SK-N-SH (cell line): ENCODE measurements around the gene CLDN9. TPM values are rescaled to one million over a fixed set of nuclear protein-coding genes. Genes with fewer than 3 reads are reported as not detected.
A peak's percentile ranks its signal among the peaks of the same experiment; 100 is the strongest.

ENCODE experiments used
- CTCF ChIA-PET: fragments of 300-600, 350-600 bp; formaldehyde crosslinking; extraction: SDS; loops from one replicate; lab custom pipeline; 2021; lab: Yijun Ruan, JAX
- POLR2A ChIA-PET: fragments of 350-600 bp; sonication (Branson Sonifier 250); formaldehyde crosslinking; extraction: SDS; loops from one replicate; lab custom pipeline; 2020; ENCODE audit warnings: antibody characterized with exemption, inconsistent platforms; lab: Yijun Ruan, JAX
- DNase-seq: peaks from one replicate; pipeline ENCODE4 v3.0.0; 2012
- H2AFZ ChIP-seq: fragments of 200-600 bp; sonication (generic); 2 replicates; pipeline ENCODE4 v1.8.1; 2016; ENCODE audit warnings: antibody characterized with exemption, mild to moderate bottlenecking, low read depth
- H3F3A ChIP-seq: fragments of 200-600 bp; sonication (generic); replicated peaks from 2 replicates; pipeline ENCODE3; 2016; ENCODE audit warnings: antibody characterized with exemption, mild to moderate bottlenecking; ENCODE audit not compliant: insufficient read depth
- H3K27ac ChIP-seq, 2 experiments: fragments of 200-500 bp in 1 of 2; fragments of 200-600 bp in 1 of 2; sonication (Bioruptor generic) in 1 of 2; sonication (generic), shearing (Covaris generic) in 1 of 2; 2 replicates each; pipeline versions ENCODE4 v1.5.1 to v1.6.1; 2014 to 2016; ENCODE audit warnings: low read depth in 2 of 2, inconsistent platforms in 1 of 2, low read length in 1 of 2, mild to moderate bottlenecking in 1 of 2, mixed read lengths in 1 of 2
- H3K27me3 ChIP-seq: fragments of 200-600 bp; sonication (generic), shearing (Covaris generic); 2 replicates; pipeline ENCODE4 v1.6.1; 2016; ENCODE audit warnings: mixed run types; ENCODE audit not compliant: insufficient read depth
- H3K36me3 ChIP-seq, 2 experiments: fragments of 200-500 bp in 1 of 2; fragments of 200-600 bp in 1 of 2; sonication (Bioruptor generic) in 1 of 2; sonication (generic) in 1 of 2; replicated peaks in 1 of 2; 2 replicates each; pipeline versions ENCODE3 to v1.5.1; 2014 to 2016; ENCODE audit warnings: low read length in 1 of 2, mild to moderate bottlenecking in 1 of 2; ENCODE audit not compliant: insufficient read depth in 2 of 2, control insufficient read depth in 1 of 2
- H3K4me1 ChIP-seq, 2 experiments: fragments of 200-500 bp in 1 of 2; fragments of 200-600 bp in 1 of 2; sonication (Bioruptor generic) in 1 of 2; sonication (generic), shearing (Covaris generic) in 1 of 2; 2 replicates each; pipeline versions ENCODE4 v1.5.1 to v1.6.1; 2014 to 2016; ENCODE audit warnings: low read depth in 1 of 2, low read length in 1 of 2, mixed run types in 1 of 2; ENCODE audit not compliant: insufficient read depth in 2 of 2, control insufficient read depth in 1 of 2
- H3K4me2 ChIP-seq: fragments of 200-600 bp; sonication (generic), shearing (Covaris generic); 2 replicates; pipeline ENCODE4 v1.6.1; 2017; ENCODE audit warnings: mixed run types
- H3K4me3 ChIP-seq, 2 experiments: fragments of 200-500 bp in 1 of 2; fragments of 200-600 bp in 1 of 2; sonication (Bioruptor generic) in 1 of 2; sonication (generic), shearing (Covaris generic) in 1 of 2; 2 replicates each; pipeline versions ENCODE4 v1.5.1 to v1.8.1; 2014 to 2016; ENCODE audit warnings: low read depth in 2 of 2, inconsistent platforms in 1 of 2, low read length in 1 of 2, mild to moderate bottlenecking in 1 of 2, mixed read lengths in 1 of 2, moderate library complexity in 1 of 2
- H3K79me2 ChIP-seq: fragments of 200-600 bp; sonication (generic); 2 replicates; pipeline ENCODE4 v1.8.1; 2017; ENCODE audit warnings: mild to moderate bottlenecking; ENCODE audit not compliant: insufficient read depth
- H3K9ac ChIP-seq: fragments of 200-600 bp; sonication (generic); 2 replicates; pipeline ENCODE4 v1.6.1; 2017; ENCODE audit warnings: mixed run types
- H3K9me2 ChIP-seq: fragments of 200-600 bp; sonication (generic); 2 replicates; pipeline ENCODE4 v1.6.1; 2017; ENCODE audit warnings: mixed run types
- H3K9me3 ChIP-seq: fragments of 200-600 bp; sonication (generic); 2 replicates; pipeline ENCODE4 v1.6.1; 2017; ENCODE audit warnings: mixed run types, mild to moderate bottlenecking, moderate library complexity
- H4K20me1 ChIP-seq: fragments of 200-600 bp; sonication (generic); 2 replicates; pipeline ENCODE4 v1.6.1; 2017; ENCODE audit warnings: mild to moderate bottlenecking, mixed run types; ENCODE audit not compliant: insufficient read depth
- CHD2 ChIP-seq: fragments of 150-350 bp; IDR thresholded peaks from 2 replicates; pipeline ENCODE4 v1.6.1; 2018; ENCODE audit warnings: low read length; ENCODE audit not compliant: partially characterized antibody
- EP300 ChIP-seq, 2 experiments: IDR thresholded peaks; 2 replicates each; pipeline versions ENCODE4 v1.4.0 to v1.6.1; 2012; ENCODE audit warnings: borderline replicate concordance in 1 of 2, low read depth in 1 of 2, low read length in 1 of 2
- EZH2phosphoT487 ChIP-seq: fragments of 200-600 bp; sonication (generic); IDR thresholded peaks from 2 replicates; pipeline ENCODE4 v1.6.1; 2017; ENCODE audit warnings: low read depth, mixed run types, mild to moderate bottlenecking, antibody characterized with exemption, moderate library complexity, borderline replicate concordance
- FOXJ3 ChIP-seq: sonication (generic); formaldehyde crosslinking; IDR thresholded peaks from 2 replicates; pipeline ENCODE4 v1.5.1; 2020; ENCODE audit warnings: mild to moderate bottlenecking, missing genetic modification reagents
- IRF3 ChIP-seq: fragments of 150-350 bp; IDR thresholded peaks from 2 replicates; pipeline ENCODE4 v1.6.1; 2016; ENCODE audit warnings: mild to moderate bottlenecking, low read depth, low read length
- MAX ChIP-seq: IDR thresholded peaks from 2 replicates; pipeline ENCODE4 v1.4.0; 2012; ENCODE audit warnings: low read depth
- NRF1 ChIP-seq: IDR thresholded peaks from 2 replicates; pipeline ENCODE4 v1.6.1; 2012; ENCODE audit warnings: low read depth, mild to moderate bottlenecking, low read length
- PBX3 ChIP-seq: IDR thresholded peaks from 2 replicates; pipeline ENCODE4; 2012
- POLR2AphosphoS5 ChIP-seq: IDR thresholded peaks from 2 replicates; pipeline ENCODE4 v1.6.1; 2012; ENCODE audit warnings: low read depth, low read length
- RXRA ChIP-seq: IDR thresholded peaks from 2 replicates; pipeline ENCODE4 v1.4.0; 2012; ENCODE audit warnings: low read depth, mild to moderate bottlenecking, borderline replicate concordance
- TCF12 ChIP-seq: IDR thresholded peaks from 2 replicates; pipeline ENCODE4 v1.4.0; 2012
- WGBS: methylation state at CpG from one replicate; pipeline ENCODE4 v1.1.6; 2017; ENCODE audit warnings: low lambda C conversion rate; 5-methylcytosine and 5-hydroxymethylcytosine counted together
- polyA plus RNA-seq, 3 experiments: library from polyadenylated mRNA; depleted of rRNA; stranded (reverse); fragments of >200 nt; gene quantifications; 2 replicates each; pipeline ENCODE4 v1.2.3, GENCODE V29; 2012

CLDN9 gene
- polyA plus RNA-seq, 1 of the 3 experiments (the other 2 are of a cell fraction), result 0.08 TPM

- DNase-seq, result peak; percentile 52
- POLR2A ChIA-PET, result no interaction called here
- WGBS, result 62% methylated on average over 7 of the region's 8 CpGs
These were observed 24.9 kb upstream of the CLDN9 start for GRCh38 chr16:2987833-2988232.

GRCh38 chr16:2988590-2989099 is 24.1 kb upstream of the CLDN9 start:
- H3F3A ChIP-seq, result no peaks in the 10 kb centered on the region
- no peak overlapping the region for H3K4me2 ChIP-seq
- no peak for DNase-seq
- no peak overlapping the region for H3K27ac ChIP-seq
- H3K9ac ChIP-seq, result no peak overlapping the region
- H3K9me3 ChIP-seq, result no peaks in the 10 kb centered on the region
- peaks cover 0 to 14% of the 10 kb centered on the region in 2 experiments; a peak in 1 of 4 replicates for H3K4me1 ChIP-seq
- no peaks in the 10 kb centered on the region for H3K79me2 ChIP-seq
- H2AFZ ChIP-seq, result no peak overlapping the region
- no peaks in the 10 kb centered on the region for H3K9me2 ChIP-seq
- H3K36me3 ChIP-seq, result no peaks in the 10 kb centered on the region
- WGBS, result 85% methylated on average over 5 of the region's 8 CpGs
- H3K4me3 ChIP-seq, result no peak overlapping the region
- H3K27me3 ChIP-seq, result no peaks in the 10 kb centered on the region
- ChIA-PET POLR2A (no interaction called here), CTCF (interaction anchor here (1.3 to 2.8 kb wide), 3 partner anchors 25 to 39 kb away, joined by 4 to 8 read pairs (median 4); partner anchors contain the start of gene KREMEN2)
- TF ChIP-seq FOXJ3 (CRISPR knock-in tag), result no peak
- no peak for TF ChIP-seq IRF3
- TF ChIP-seq MAX, result no peak
- no peak for TF ChIP-seq POLR2AphosphoS5
- TF ChIP-seq CHD2, result no peak
- TF ChIP-seq EP300 (IDR thresholded peaks at IDR 0.05; ENCODE audit: borderline replicate concordance in 1 of 2, low read depth in 1 of 2, low read length in 1 of 2), result no peak
- TF ChIP-seq TCF12, result no peak
- H4K20me1 ChIP-seq, result no peaks in the 10 kb centered on the region

More at GRCh38 chr16:2987833-2988232, 24.9 kb upstream of the CLDN9 start:
- H3K4me2 ChIP-seq, result no peak overlapping the region
- CTCF ChIA-PET, result interaction anchor here (1.0 to 2.8 kb wide), 4 partner anchors 25 to 40 kb away, joined by 3 to 8 read pairs (median 4); partner anchors contain the start of gene KREMEN2
- H3K4me3 ChIP-seq, result no peak overlapping the region
- no peak overlapping the region for H3K27ac ChIP-seq
- peaks cover 0 to 14% of the 10 kb centered on the region in 2 experiments; a peak in 1 of 4 replicates for H3K4me1 ChIP-seq
- no peak overlapping the region for H3K9ac ChIP-seq
- H3K9me2 ChIP-seq, result no peaks in the 10 kb centered on the region
- H4K20me1 ChIP-seq, result no peaks in the 10 kb centered on the region
- peaks cover 3% of the 10 kb centered on the region for H3F3A ChIP-seq
- H3K27me3 ChIP-seq, result no peaks in the 10 kb centered on the region
- no peak for TF ChIP-seq RXRA
- no peak for TF ChIP-seq NRF1
- peak; percentile 52 for TF ChIP-seq PBX3
- TF ChIP-seq EZH2phosphoT487, result no peak
- no peak for TF ChIP-seq MAX
- H3K36me3 ChIP-seq, result no peaks in the 10 kb centered on the region
- H3K9me3 ChIP-seq, result no peaks in the 10 kb centered on the region
- no peak overlapping the region for H2AFZ ChIP-seq
- no peaks in the 10 kb centered on the region for H3K79me2 ChIP-seq
